H7 (cell line): ENCODE data around the gene ABCA3. TPM values are rescaled to one million over a fixed set of nuclear protein-coding genes. Genes with fewer than 3 reads are reported as not detected.
"Not testable (repeated sequence)": the region's sequence is repeated elsewhere in the genome, so short reads cannot be mapped to it uniquely, and the experiment has no call there.

Source experiments
- DNase-seq: peaks from one replicate; pipeline ENCODE4 v3.0.0; 2012
- H3K27me3 ChIP-seq: 2 replicates; pipeline ENCODE4 v1.6.0; 2011; ENCODE audit warnings: mild to moderate bottlenecking, low read length; ENCODE audit not compliant: control insufficient read depth, insufficient read depth
- H3K36me3 ChIP-seq: replicated peaks from 2 replicates; pipeline ENCODE4 v1.5.1; 2011; ENCODE audit warnings: low read length; ENCODE audit not compliant: control insufficient read depth, insufficient read depth
- H3K4me3 ChIP-seq: 2 replicates; pipeline ENCODE4 v1.5.1; 2011; ENCODE audit warnings: low read depth, mild to moderate bottlenecking, control low read depth, low read length, moderate library complexity; ENCODE audit not compliant: insufficient read depth
- total RNA-seq: library from RNA; depleted of rRNA; stranded (reverse); fragments of >200 nt; shearing (Covaris generic); gene quantifications from 2 replicates; pipeline ENCODE4 v1.2.3, GENCODE V29; 2014

Gene ABCA3
- total RNA-seq, 1 experiment from 2014 or later = 6.2 TPM

- H3K27me3 ChIP-seq = no peaks in the 10 kb centered on the region; the same call in 1 of the 2 replicates
- H3K36me3 ChIP-seq = no peaks in the 10 kb centered on the region
- no peak for DNase-seq
- H3K4me3 ChIP-seq = no peak overlapping the region
These were observed 67.0 kb downstream of the ABCA3 start for GRCh38 chr16:2273484-2273883.

GRCh38 chr16:2271848-2272461 lies 68.6 kb downstream of the ABCA3 start:
- H3K27me3 ChIP-seq = no peaks in the 10 kb centered on the region; the same call in 1 of the 2 replicates
- no peaks in the 10 kb centered on the region for H3K36me3 ChIP-seq
- peak; percentile 63 for DNase-seq
- no peak overlapping the region for H3K4me3 ChIP-seq

- peaks cover 3% of the 10 kb centered on the region for H3K36me3 ChIP-seq
- H3K27me3 ChIP-seq = no peaks in the 10 kb centered on the region; the same call in 1 of the 2 replicates
- H3K4me3 ChIP-seq = no peak overlapping the region
- DNase-seq = peak; percentile 49
These were observed 69.7 kb downstream of the ABCA3 start for GRCh38 chr16:2270588-2271470.

- Histone ChIP-seq H3K27me3 (no peaks in the 10 kb centered on the region; the same call in 1 of the 2 replicates), H3K4me3 (no peak overlapping the region), H3K36me3 (peaks cover 3% of the 10 kb centered on the region)
- no peak for DNase-seq
These were observed 70.5 kb downstream of the ABCA3 start for GRCh38 chr16:2270070-2270462.

GRCh38 chr16:2267913-2268666 lies 72.4 kb downstream of the ABCA3 start, which contains the start of gene RNPS1:
Gene RNPS1, minus strand, starts transcription at chr16:2268126. Its CDS starts 3,483 bp downstream, at chr16:2264643.
- H3K36me3 ChIP-seq = peaks cover 15% of the 10 kb centered on the region
- H3K27me3 ChIP-seq = no peaks in the 10 kb centered on the region; the same call in 1 of the 2 replicates
- peak within 1 kb of the TSS; percentile 93 for H3K4me3 ChIP-seq
- DNase-seq = peak; percentile 100

- H3K27me3 ChIP-seq, DNase-seq: not testable (repeated sequence)
- Histone ChIP-seq H3K36me3 (peaks cover 19% of the 10 kb centered on the region), H3K4me3 (peak overlapping the region; percentile 93)
These were observed 73.0 kb downstream of the ABCA3 start for GRCh38 chr16:2267505-2267912.

- Histone ChIP-seq H3K36me3 (peaks cover 26% of the 10 kb centered on the region), H3K4me3 (peak overlapping the region; percentile 93)
- DNase-seq = peak; percentile 53
- H3K27me3 ChIP-seq = not testable (repeated sequence)
These were observed 73.6 kb downstream of the ABCA3 start for GRCh38 chr16:2266887-2267286.

- H3K4me3 ChIP-seq, H3K27me3 ChIP-seq, DNase-seq: not testable (repeated sequence)
- H3K36me3 ChIP-seq = peaks cover 44% of the 10 kb centered on the region
These were observed 77.5 kb downstream of the ABCA3 start for GRCh38 chr16:2263026-2263425.

- DNase-seq = no peak
- Histone ChIP-seq H3K4me3 (no peak overlapping the region), H3K36me3 (peaks cover 66% of the 10 kb centered on the region), H3K27me3 (no peaks in the 10 kb centered on the region)
These were observed 80.3 kb downstream of the ABCA3 start for GRCh38 chr16:2260250-2260649.

GRCh38 chr16:2258530-2258929 lies 82.0 kb downstream of the ABCA3 start:
- H3K4me3 ChIP-seq, H3K27me3 ChIP-seq, DNase-seq: not testable (repeated sequence)
- peaks cover 65% of the 10 kb centered on the region for H3K36me3 ChIP-seq

- peaks cover 62% of the 10 kb centered on the region for H3K36me3 ChIP-seq
- no peaks in the 10 kb centered on the region for H3K27me3 ChIP-seq
- DNase-seq = no peak
- H3K4me3 ChIP-seq = no peak overlapping the region
These were observed 82.8 kb downstream of the ABCA3 start for GRCh38 chr16:2257726-2258125.

GRCh38 chr16:2256531-2257140 lies 83.9 kb downstream of the ABCA3 start:
- Histone ChIP-seq H3K27me3 (no peaks in the 10 kb centered on the region), H3K4me3 (no peak overlapping the region), H3K36me3 (peaks cover 51% of the 10 kb centered on the region)
- DNase-seq = peak; percentile 24

GRCh38 chr16:2253293-2253692 lies 87.2 kb downstream of the ABCA3 start:
- no peak overlapping the region for H3K4me3 ChIP-seq
- peaks cover 36% of the 10 kb centered on the region for H3K36me3 ChIP-seq
- peak; percentile 24 for DNase-seq
- no peaks in the 10 kb centered on the region for H3K27me3 ChIP-seq

GRCh38 chr16:2252806-2253148 lies 87.8 kb downstream of the ABCA3 start:
- Histone ChIP-seq H3K4me3 (no peak overlapping the region), H3K36me3 (peaks cover 33% of the 10 kb centered on the region), H3K27me3 (no peaks in the 10 kb centered on the region)
- DNase-seq = peak; percentile 42
